GM12874 (cell line): ENCODE measurements around the gene NUAK2.

ENCODE experiments used
- CTCF ChIP-seq: IDR thresholded peaks from 2 replicates; pipeline ENCODE4 v1.5.1; 2011; ENCODE audit warnings: low read depth, mild to moderate bottlenecking, control low read depth, low read length, moderate library complexity; ENCODE audit not compliant: insufficient read depth

NUAK2 gene

GRCh38 chr1:205304695-205305070, 16.9 kb downstream of the NUAK2 start:
- TF ChIP-seq CTCF: no peak

GRCh38 chr1:205304046-205304694, 17.4 kb downstream of the NUAK2 start:
- TF ChIP-seq CTCF: no peak

GRCh38 chr1:205303247-205303888, 18.2 kb downstream of the NUAK2 start:
- TF ChIP-seq CTCF: no peak

- TF ChIP-seq CTCF: no peak
These were observed 19.5 kb downstream of the NUAK2 start for GRCh38 chr1:205301842-205302588.

GRCh38 chr1:205301205-205301821, 20.2 kb downstream of the NUAK2 start:
- TF ChIP-seq CTCF: no peak

- TF ChIP-seq CTCF: no peak
These were observed 21.4 kb downstream of the NUAK2 start for GRCh38 chr1:205300149-205300548.

GRCh38 chr1:205298191-205298994, 23.2 kb downstream of the NUAK2 start:
- TF ChIP-seq CTCF: no peak
